HepG2 (cell line): ENCODE data around the gene RNF5. TPM values are rescaled to one million over a fixed set of nuclear protein-coding genes. Genes with fewer than 3 reads are reported as not detected.

Experiments used
- ATAC-seq: fragments of 200-7000 bp; cut with Tn5 transposase; 3 replicates; pipeline ENCODE4 v1.9.1; 2020; ENCODE audit warnings: mild to moderate bottlenecking, moderate library complexity
- BruUV-seq: library from RNA; stranded (reverse); fragments of 400-500 nt; replicated peaks from 2 replicates; lab custom pipeline; 2021; lab: Mats Ljungman, UMichigan
- CTCF ChIA-PET: fragments of 300-600 bp; formaldehyde crosslinking; extraction: SDS; loops from one replicate; lab custom pipeline; 2021; ENCODE audit warnings: low total read pairs, inconsistent platforms, low intra/inter-chr PET ratio; lab: Yijun Ruan, JAX
- POLR2A ChIA-PET: fragments of 350-600 bp; sonication (Branson Sonifier 250); formaldehyde crosslinking; loops from one replicate; lab custom pipeline; 2020; ENCODE audit warnings: antibody characterized with exemption, inconsistent platforms; lab: Yijun Ruan, JAX
- DNase-seq: peaks from one replicate; pipeline ENCODE4 v3.0.0-alpha.2; 2015; ENCODE audit warnings: low spot score
- FAIRE-seq: peaks from 3 replicates; lab custom pipeline; 2011; peaks lifted over from hg19 to GRCh38; lab: Jason Lieb, UNC
- H2AFZ ChIP-seq: one replicate; pipeline ENCODE4 v1.6.1; 2011; ENCODE audit warnings: low read length, inconsistent platforms
- H3K27ac ChIP-seq: fragments of 300-600 bp; 3 replicates; pipeline ENCODE4 v1.8.0; 2011; ENCODE audit warnings: mixed run types, mild to moderate bottlenecking, mixed read lengths, low read length, inconsistent platforms; ENCODE audit not compliant: insufficient read depth; ENCODE audit errors: extremely low read length
- H3K27me3 ChIP-seq, 2 experiments: fragments of 200-600 bp in 1 of 2; 2 replicates in 1 of 2; 3 replicates in 1 of 2; pipeline versions ENCODE4 v1.6.0 to v1.8.0; 2011; ENCODE audit warnings: low read length in 2 of 2, mild to moderate bottlenecking in 2 of 2, moderate library complexity in 2 of 2, inconsistent platforms in 1 of 2; ENCODE audit not compliant: insufficient read depth in 2 of 2, control insufficient read depth in 1 of 2
- H3K36me3 ChIP-seq, 2 experiments: fragments of 200-600 bp in 1 of 2; replicated peaks in 1 of 2; 2 replicates in 1 of 2; 3 replicates in 1 of 2; pipeline versions ENCODE4 v1.5.1 to v1.8.0; 2011; ENCODE audit warnings: low read length in 2 of 2, inconsistent platforms in 1 of 2; ENCODE audit not compliant: insufficient read depth in 2 of 2, control insufficient read depth in 1 of 2
- H3K4me1 ChIP-seq: 2 replicates; pipeline ENCODE4 v1.5.1; 2012; ENCODE audit warnings: low read length, inconsistent platforms; ENCODE audit not compliant: insufficient read depth
- H3K4me2 ChIP-seq: 2 replicates; pipeline ENCODE4 v1.6.0; 2011; ENCODE audit warnings: low read depth, low read length, inconsistent platforms
- H3K4me3 ChIP-seq, 3 experiments: fragments of 200-600 bp in 1 of 3; sonication (generic), shearing (Covaris generic) in 1 of 3; replicated peaks in 1 of 3; 2 replicates each; pipeline ENCODE4 v1.5.1; 2011 to 2016; ENCODE audit warnings: low read length in 3 of 3, inconsistent platforms in 2 of 3, low read depth in 2 of 3, mild to moderate bottlenecking in 2 of 3, control low read depth in 1 of 3, mixed read lengths in 1 of 3; ENCODE audit not compliant: insufficient read depth in 1 of 3
- H3K79me2 ChIP-seq: one replicate; pipeline ENCODE4 v1.6.1; 2011; ENCODE audit warnings: low read length, inconsistent platforms; ENCODE audit not compliant: insufficient read depth
- H3K9ac ChIP-seq: 2 replicates; pipeline ENCODE4 v1.6.0; 2011; ENCODE audit warnings: mild to moderate bottlenecking, low read depth, low read length, inconsistent platforms; ENCODE audit not compliant: insufficient read depth
- H3K9me3 ChIP-seq: 2 replicates; pipeline ENCODE4 v1.5.1; 2012; ENCODE audit warnings: mild to moderate bottlenecking, low read length
- H4K20me1 ChIP-seq: 2 replicates; pipeline ENCODE4 v1.6.0; 2011; ENCODE audit warnings: inconsistent platforms, mild to moderate bottlenecking, low read length, moderate library complexity; ENCODE audit not compliant: insufficient read depth
- CEBPB ChIP-seq: IDR thresholded peaks from 2 replicates; pipeline ENCODE4 v1.6.1; 2011; ENCODE audit warnings: low read depth, low read length, improper control_type of control experiment, borderline replicate concordance
- ETV6 ChIP-seq: sonication (generic); formaldehyde crosslinking; conservative IDR thresholded peaks from 2 replicates; pipeline ENCODE4 v1.4.0; 2020; ENCODE audit warnings: missing genetic modification reagents
- HHEX ChIP-seq: IDR thresholded peaks from 2 replicates; pipeline ENCODE4 v1.6.1; 2016; ENCODE audit warnings: control low read depth
- RNF2 ChIP-seq: fragments of 450-650 bp; conservative IDR thresholded peaks from 2 replicates; pipeline ENCODE4 v1.6.1; 2016; ENCODE audit warnings: low read depth
- ZFX ChIP-seq: sonication (generic); formaldehyde crosslinking; IDR thresholded peaks from 2 replicates; pipeline ENCODE4 v1.4.0; 2020; ENCODE audit warnings: mild to moderate bottlenecking, low read depth, missing genetic modification reagents, moderate library complexity
- ZNF225 ChIP-seq: sonication (generic); formaldehyde crosslinking; IDR thresholded peaks from 2 replicates; pipeline ENCODE4 v1.4.0; 2020; ENCODE audit warnings: mild to moderate bottlenecking, missing genetic modification reagents
- ZNF24 ChIP-seq: fragments of 450-650 bp; IDR thresholded peaks from 2 replicates; pipeline ENCODE4 v1.6.1; 2017; ENCODE audit warnings: antibody characterized with exemption, mild to moderate bottlenecking
- WGBS: methylation state at CpG from one replicate; pipeline ENCODE4 v1.1.6; 2017; ENCODE audit warnings: low lambda C conversion rate; 5-methylcytosine and 5-hydroxymethylcytosine counted together
- in situ Hi-C: cut with HindIII; loops from 2 replicates; pipeline ENCODE4 v1.10.0; 2017; ENCODE audit warnings: low pct_unique_long_range_greater_than_20kb; ENCODE audit not compliant: extremely low pct_ligation_motif_present
- intact Hi-C: fragments of 100-400 bp; cut with micrococcal nuclease; formaldehyde crosslinking; loops from one replicate; pipeline ENCODE4 v1.10.0; 2022; ENCODE audit not compliant: unreplicated experiment
- polyA plus RNA-seq, 8 experiments: library from polyadenylated mRNA; depleted of rRNA in 3 of 8; stranded (reverse) in 7 of 8; unstranded in 1 of 8; fragments of >200 nt; fragmentation: Illumina TruSeq in 4 of 8; extraction: Trizol in 4 of 8; gene quantifications; 2 replicates each; pipeline versions ENCODE4 v1.2.1 to v1.2.3, GENCODE V29; 2011 to 2016; ENCODE audit warnings: low read depth in 4 of 8, missing spikeins in 1 of 8, mixed read lengths in 1 of 8; ENCODE audit not compliant: insufficient read depth in 1 of 8
- total RNA-seq, 5 experiments: library from RNA; depleted of rRNA; stranded (reverse); fragments of >200 nt; fragmentation: Illumina TruSeq; extraction: Trizol; gene quantifications; 2 replicates each; pipeline ENCODE4 v1.2.3, GENCODE V29; 2016; ENCODE audit warnings: low read depth in 1 of 5
- TF ChIP-seq, protein P1 (sequence below): sonication (generic); formaldehyde crosslinking; IDR thresholded peaks from 2 replicates; pipeline ENCODE4 v1.4.0; 2020; ENCODE audit warnings: mild to moderate bottlenecking, missing genetic modification reagents
- TF ChIP-seq, protein P2 (sequence below): sonication (generic); formaldehyde crosslinking; IDR thresholded peaks from 2 replicates; pipeline ENCODE4 v1.8.1; 2023; ENCODE audit warnings: mild to moderate bottlenecking, moderate library complexity, missing genetic modification reagents
- TF ChIP-seq, protein P3 (sequence below): sonication (generic); formaldehyde crosslinking; IDR thresholded peaks from 2 replicates; pipeline ENCODE4 v1.5.1; 2020; ENCODE audit warnings: missing genetic modification reagents, mild to moderate bottlenecking, borderline replicate concordance
- TF ChIP-seq, protein P4 (sequence below): sonication (generic); formaldehyde crosslinking; conservative IDR thresholded peaks from 2 replicates; pipeline ENCODE4 v1.4.0; 2020; ENCODE audit warnings: missing genetic modification reagents

The RNF5 gene
- total and polyA plus RNA-seq, 2 of the 13 experiments (the other 11 are each of a cell fraction or from before 2014, with no cell fraction given) = 98.0 to 131 TPM

DNA sequence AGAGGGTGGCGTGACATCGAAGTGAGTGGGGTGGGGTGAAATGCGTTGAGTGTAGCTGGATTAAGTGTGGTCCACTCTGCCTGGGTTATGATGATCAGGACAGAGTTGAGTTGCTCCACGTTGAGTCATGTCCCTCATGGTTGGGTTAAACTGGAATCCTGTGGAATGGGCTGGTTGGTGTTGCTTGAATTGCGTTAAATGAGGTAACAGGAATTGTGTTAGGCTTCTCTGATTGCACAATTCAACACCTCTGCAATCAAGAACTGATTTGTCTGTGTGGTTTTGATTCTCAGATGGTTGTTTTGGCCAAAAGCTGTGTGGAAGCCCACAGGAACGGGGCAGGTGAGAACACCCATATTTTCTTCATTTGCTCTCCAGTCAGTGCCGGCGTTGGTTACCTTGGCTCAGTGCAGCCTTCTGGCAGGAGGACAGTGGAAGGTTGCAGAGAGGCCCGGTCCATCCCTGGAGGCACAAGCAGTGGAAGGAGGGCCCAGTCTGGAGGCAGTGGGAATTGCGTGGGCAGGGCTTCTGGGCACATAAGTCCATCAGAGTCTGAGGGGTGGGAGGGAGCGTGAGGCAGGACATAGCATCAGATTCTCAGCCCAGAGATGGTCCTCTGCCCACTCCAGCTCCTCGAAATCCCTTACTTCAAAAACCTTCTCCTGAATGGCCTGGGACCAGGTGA, 34.0 kb downstream of the RNF5 start:
- no peak for ATAC-seq
- TF ChIP-seq CEBPB (peak; percentile 78; the same call in 1 of the 2 replicates), RNF2 (no peak)
- TF ChIP-seq, protein P1, sequence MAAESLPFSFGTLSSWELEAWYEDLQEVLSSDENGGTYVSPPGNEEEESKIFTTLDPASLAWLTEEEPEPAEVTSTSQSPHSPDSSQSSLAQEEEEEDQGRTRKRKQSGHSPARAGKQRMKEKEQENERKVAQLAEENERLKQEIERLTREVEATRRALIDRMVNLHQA (CRISPR knock-in tag) = no peak
- H3K27ac ChIP-seq = no peak overlapping the region
- 37% methylated on average over 12 of the region's 12 CpGs for WGBS
- H3K4me3 ChIP-seq = no peak overlapping the region
- H3K36me3 ChIP-seq = no peaks in the 10 kb centered on the region
- in situ Hi-C loops = no loop called here
- H4K20me1 ChIP-seq = no peaks in the 10 kb centered on the region
- no TSS peak for BruUV-seq
- CTCF ChIA-PET = no interaction called here
- no peaks in the 10 kb centered on the region for H3K79me2 ChIP-seq
- intact Hi-C loops = no loop called here
- H3K4me1 ChIP-seq = peaks cover 24% of the 10 kb centered on the region
- no peak for FAIRE-seq
- no peak overlapping the region for H3K4me2 ChIP-seq
- H3K9ac ChIP-seq = no peak overlapping the region
- H3K27me3 ChIP-seq = peaks cover 4 to 23% of the 10 kb centered on the region in 2 experiments; a peak in 3 of 5 replicates
- no peak for DNase-seq
- POLR2A ChIA-PET = no interaction called here
- no peak overlapping the region for H2AFZ ChIP-seq
- no peaks in the 10 kb centered on the region for H3K9me3 ChIP-seq

DNA sequence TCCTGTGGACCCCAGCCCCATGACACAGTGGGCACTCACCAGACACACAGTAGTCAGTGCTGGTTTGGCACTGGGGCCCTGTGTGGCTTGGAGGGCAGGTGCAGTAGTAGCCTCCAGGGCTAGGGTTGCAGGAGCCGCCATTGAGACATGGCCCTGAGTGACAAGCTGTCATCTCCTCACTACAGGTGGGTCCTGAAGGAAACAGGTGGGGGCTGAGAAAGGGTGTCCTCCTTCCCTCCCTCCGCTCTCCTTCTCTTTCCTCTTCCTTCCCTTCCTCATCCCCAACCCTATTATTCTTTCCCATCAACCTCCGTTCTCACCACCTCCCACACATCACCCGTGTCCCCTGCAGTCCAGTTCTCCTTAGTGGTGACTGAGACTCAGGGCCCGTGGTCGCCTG, 35.4 kb downstream of the RNF5 start:
- ATAC-seq (no peak), DNase-seq (no peak), FAIRE-seq (no peak)
- in situ Hi-C loops (no loop called here), intact Hi-C loops (no loop called here)
- H3K9ac ChIP-seq = no peak overlapping the region
- no peaks in the 10 kb centered on the region for H3K9me3 ChIP-seq
- H3K27me3 ChIP-seq = peaks cover 10 to 37% of the 10 kb centered on the region in 2 experiments; a peak in 4 of 5 replicates
- H3K27ac ChIP-seq = no peak overlapping the region
- no peaks in the 10 kb centered on the region for H4K20me1 ChIP-seq
- H3K4me2 ChIP-seq = no peak overlapping the region
- no peaks in the 10 kb centered on the region for H3K79me2 ChIP-seq
- BruUV-seq = no TSS peak
- peaks cover 24% of the 10 kb centered on the region for H3K4me1 ChIP-seq
- no peak overlapping the region for H3K4me3 ChIP-seq
- WGBS = 26% methylated on average over 6 of the region's 6 CpGs
- ChIA-PET CTCF (no interaction called here), POLR2A (no interaction called here)
- H2AFZ ChIP-seq = no peak overlapping the region
- no peaks in the 10 kb centered on the region for H3K36me3 ChIP-seq
- TF ChIP-seq ZNF225 (CRISPR knock-in tag) (no peak), ETV6 (CRISPR knock-in tag) (no peak), ZNF24 (no peak), ZFX (CRISPR knock-in tag) (no peak), HHEX (CRISPR knock-in tag) (no peak)
- TF ChIP-seq, protein P2, sequence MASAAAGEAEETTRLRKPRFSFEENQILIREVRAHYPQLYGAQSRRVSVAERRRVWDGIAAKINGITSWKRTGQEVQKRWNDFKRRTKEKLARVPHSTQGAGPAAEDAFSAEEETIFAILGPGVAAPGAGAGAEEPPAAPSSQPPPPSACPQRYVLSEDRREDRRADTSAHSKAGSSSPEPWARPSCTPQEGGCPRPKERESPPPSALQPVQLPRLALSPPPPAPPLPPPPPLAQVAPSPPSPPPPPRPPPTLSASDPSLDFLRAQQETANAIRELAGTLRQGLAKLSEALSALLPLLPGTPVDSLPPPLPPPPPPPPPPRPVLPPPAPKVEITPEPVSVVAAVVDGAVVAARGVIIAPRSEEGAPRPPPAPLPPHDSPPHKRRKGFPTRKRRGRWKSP = no peak
- TF ChIP-seq, protein P3, sequence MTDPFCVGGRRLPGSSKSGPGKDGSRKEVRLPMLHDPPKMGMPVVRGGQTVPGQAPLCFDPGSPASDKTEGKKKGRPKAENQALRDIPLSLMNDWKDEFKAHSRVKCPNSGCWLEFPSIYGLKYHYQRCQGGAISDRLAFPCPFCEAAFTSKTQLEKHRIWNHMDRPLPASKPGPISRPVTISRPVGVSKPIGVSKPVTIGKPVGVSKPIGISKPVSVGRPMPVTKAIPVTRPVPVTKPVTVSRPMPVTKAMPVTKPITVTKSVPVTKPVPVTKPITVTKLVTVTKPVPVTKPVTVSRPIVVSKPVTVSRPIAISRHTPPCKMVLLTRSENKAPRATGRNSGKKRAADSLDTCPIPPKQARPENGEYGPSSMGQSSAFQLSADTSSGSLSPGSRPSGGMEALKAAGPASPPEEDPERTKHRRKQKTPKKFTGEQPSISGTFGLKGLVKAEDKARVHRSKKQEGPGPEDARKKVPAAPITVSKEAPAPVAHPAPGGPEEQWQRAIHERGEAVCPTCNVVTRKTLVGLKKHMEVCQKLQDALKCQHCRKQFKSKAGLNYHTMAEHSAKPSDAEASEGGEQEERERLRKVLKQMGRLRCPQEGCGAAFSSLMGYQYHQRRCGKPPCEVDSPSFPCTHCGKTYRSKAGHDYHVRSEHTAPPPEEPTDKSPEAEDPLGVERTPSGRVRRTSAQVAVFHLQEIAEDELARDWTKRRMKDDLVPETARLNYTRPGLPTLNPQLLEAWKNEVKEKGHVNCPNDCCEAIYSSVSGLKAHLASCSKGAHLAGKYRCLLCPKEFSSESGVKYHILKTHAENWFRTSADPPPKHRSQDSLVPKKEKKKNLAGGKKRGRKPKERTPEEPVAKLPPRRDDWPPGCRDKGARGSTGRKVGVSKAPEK = no peak
- TF ChIP-seq, protein P4, sequence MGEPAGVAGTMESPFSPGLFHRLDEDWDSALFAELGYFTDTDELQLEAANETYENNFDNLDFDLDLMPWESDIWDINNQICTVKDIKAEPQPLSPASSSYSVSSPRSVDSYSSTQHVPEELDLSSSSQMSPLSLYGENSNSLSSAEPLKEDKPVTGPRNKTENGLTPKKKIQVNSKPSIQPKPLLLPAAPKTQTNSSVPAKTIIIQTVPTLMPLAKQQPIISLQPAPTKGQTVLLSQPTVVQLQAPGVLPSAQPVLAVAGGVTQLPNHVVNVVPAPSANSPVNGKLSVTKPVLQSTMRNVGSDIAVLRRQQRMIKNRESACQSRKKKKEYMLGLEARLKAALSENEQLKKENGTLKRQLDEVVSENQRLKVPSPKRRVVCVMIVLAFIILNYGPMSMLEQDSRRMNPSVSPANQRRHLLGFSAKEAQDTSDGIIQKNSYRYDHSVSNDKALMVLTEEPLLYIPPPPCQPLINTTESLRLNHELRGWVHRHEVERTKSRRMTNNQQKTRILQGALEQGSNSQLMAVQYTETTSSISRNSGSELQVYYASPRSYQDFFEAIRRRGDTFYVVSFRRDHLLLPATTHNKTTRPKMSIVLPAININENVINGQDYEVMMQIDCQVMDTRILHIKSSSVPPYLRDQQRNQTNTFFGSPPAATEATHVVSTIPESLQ (CRISPR knock-in tag) = no peak
